Endothelial cell of umbilical vein (primary cell): ENCODE measurements around the gene LRRC71.

Source experiments
- EZH2 ChIP-seq: IDR thresholded peaks from 2 replicates; pipeline ENCODE4 v1.6.1; 2012; ENCODE audit warnings: borderline replicate concordance, low read depth, mild to moderate bottlenecking, moderate library complexity, low read length, inconsistent platforms; ENCODE audit not compliant: severe bottlenecking
- POLR2A ChIP-seq: IDR thresholded peaks from 2 replicates; pipeline ENCODE4 v1.6.1; 2012; ENCODE audit warnings: low read depth, mild to moderate bottlenecking, control low read depth, low read length
- TF ChIP-seq, protein P1 (sequence below), 2 donors: IDR thresholded peaks; 1 replicate in 1 of 2; 2 replicates in 1 of 2; pipeline ENCODE4 v1.5.1; 2011; ENCODE audit warnings: low read length in 2 of 2, mild to moderate bottlenecking in 2 of 2, moderate library complexity in 2 of 2, control low read depth in 1 of 2, inconsistent platforms in 1 of 2, low read depth in 1 of 2; ENCODE audit not compliant: insufficient read depth in 1 of 2; ENCODE audit errors: extremely low read depth in 1 of 2

GRCh38 chr1:156939786-156940334 lies 19.4 kb downstream of the LRRC71 start:
- TF ChIP-seq, protein P1, sequence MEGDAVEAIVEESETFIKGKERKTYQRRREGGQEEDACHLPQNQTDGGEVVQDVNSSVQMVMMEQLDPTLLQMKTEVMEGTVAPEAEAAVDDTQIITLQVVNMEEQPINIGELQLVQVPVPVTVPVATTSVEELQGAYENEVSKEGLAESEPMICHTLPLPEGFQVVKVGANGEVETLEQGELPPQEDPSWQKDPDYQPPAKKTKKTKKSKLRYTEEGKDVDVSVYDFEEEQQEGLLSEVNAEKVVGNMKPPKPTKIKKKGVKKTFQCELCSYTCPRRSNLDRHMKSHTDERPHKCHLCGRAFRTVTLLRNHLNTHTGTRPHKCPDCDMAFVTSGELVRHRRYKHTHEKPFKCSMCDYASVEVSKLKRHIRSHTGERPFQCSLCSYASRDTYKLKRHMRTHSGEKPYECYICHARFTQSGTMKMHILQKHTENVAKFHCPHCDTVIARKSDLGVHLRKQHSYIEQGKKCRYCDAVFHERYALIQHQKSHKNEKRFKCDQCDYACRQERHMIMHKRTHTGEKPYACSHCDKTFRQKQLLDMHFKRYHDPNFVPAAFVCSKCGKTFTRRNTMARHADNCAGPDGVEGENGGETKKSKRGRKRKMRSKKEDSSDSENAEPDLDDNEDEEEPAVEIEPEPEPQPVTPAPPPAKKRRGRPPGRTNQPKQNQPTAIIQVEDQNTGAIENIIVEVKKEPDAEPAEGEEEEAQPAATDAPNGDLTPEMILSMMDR (IDR thresholded peaks at IDR 0.05; ENCODE audit: extremely low read depth in 1 of 2, insufficient read depth in 1 of 2, low read depth in 1 of 2, low read length in 2 of 2), result no peak
- no peak for TF ChIP-seq EZH2
- no peak for TF ChIP-seq POLR2A
